ENCODE measurements around the gene SMAD3.
A peak's percentile ranks its signal among the peaks of the same experiment; 100 is the strongest.
"Not testable (repeated sequence)": the region's sequence is repeated elsewhere in the genome, so short reads cannot be mapped to it uniquely, and the experiment has no call there.

The SMAD3 gene

GRCh38 chr15:67065531-67066005 lies at the start of gene SMAD3:
Gene SMAD3 (plus strand): TSS chr15:67065602. CDS start chr15:67066155, 553 bp downstream.
- DNase-seq (ENCODE audit: low read depth in 2 of 3, low spot score in 2 of 3) = peak in 1 of 3 experiments; percentile 55

DNA sequence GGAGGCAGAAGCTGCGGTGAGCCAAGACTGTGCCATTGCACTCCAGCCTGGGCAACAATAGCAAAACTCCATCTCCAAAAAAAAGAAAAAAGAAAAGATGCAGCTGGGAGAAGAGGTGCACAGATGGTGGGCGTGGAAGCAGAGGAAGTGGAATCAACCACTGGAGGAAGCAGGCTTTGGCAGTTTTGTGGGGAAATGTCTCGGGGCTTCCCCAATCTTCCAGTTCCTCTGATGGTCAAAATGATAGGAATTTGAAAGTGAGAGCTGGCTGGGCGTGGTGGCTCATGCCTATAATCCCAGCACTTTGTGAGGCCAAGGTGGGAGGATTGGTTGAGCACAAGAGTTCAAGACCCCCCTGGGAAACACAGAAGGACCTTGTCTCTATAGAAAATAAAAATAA lies 48.1 kb upstream of the SMAD3 start:
- no peak for DNase-seq (ENCODE audit: low read depth in 2 of 3, low spot score in 2 of 3)

GRCh38 chr15:67018026-67018425 lies 47.4 kb upstream of the SMAD3 start:
- DNase-seq (ENCODE audit: low read depth in 2 of 3, low spot score in 2 of 3) = no peak

GRCh38 chr15:67018441-67018840 lies 47.0 kb upstream of the SMAD3 start:
- DNase-seq (ENCODE audit: low read depth in 2 of 3, low spot score in 2 of 3) = no peak

GRCh38 chr15:67019069-67019468 lies 46.3 kb upstream of the SMAD3 start:
- no peak for DNase-seq (ENCODE audit: low read depth in 2 of 3, low spot score in 2 of 3)

DNA sequence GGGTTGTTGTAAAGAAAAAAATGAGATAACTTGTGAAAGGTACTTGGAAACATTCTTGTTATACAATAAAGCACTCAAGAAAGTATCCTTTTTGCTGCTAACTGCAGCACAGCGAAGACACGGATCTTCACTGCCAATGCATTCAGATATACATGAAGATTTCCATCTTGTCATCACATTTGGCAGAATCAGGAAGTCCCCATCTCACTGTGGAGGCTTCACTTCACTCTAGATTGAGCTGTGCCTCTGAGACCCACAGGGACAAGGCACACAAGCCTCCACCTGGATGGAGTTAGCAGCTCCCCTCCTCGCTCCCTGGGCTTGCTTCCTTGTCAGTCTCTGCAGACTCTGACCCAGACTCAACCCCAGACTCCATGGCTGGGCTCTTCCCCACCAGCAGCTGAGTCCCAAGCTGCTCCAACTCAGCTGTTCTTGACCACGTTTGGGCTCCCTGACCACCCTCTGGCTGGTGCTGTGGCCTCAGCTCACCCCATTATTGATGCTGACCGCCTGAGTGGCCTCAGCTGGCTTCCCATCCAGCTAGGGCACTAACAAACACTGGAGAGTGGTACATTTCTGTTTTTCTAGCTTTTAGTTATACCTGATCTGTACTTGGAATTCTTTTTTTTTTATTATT lies 45.4 kb upstream of the SMAD3 start:
- no peak for DNase-seq (ENCODE audit: low read depth in 2 of 3, low spot score in 2 of 3)

DNA sequence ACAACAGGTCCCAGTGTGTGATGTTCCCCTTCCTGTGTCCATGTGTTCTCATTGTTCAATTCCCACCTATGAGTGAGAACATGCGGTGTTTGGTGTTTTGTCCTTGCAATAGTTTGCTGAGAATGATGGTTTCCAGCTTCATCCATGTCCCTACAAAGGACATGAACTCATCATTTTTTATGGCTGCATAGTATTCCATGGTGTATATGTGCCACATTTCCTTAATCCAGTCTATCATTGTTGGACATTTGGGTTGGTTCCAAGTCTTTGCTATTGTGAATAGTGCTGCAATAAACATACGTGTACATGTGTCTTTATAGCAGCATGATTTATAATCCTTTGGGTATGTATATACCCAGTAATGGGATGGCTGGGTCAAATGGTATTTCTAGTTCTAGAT lies 44.7 kb upstream of the SMAD3 start:
- not testable (repeated sequence) for DNase-seq (ENCODE audit: low read depth in 2 of 3, low spot score in 2 of 3)

- no peak for DNase-seq (ENCODE audit: low read depth in 2 of 3, low spot score in 2 of 3)
Measured at GRCh38 chr15:67021455-67021854, 43.9 kb upstream of the SMAD3 start.

DNA sequence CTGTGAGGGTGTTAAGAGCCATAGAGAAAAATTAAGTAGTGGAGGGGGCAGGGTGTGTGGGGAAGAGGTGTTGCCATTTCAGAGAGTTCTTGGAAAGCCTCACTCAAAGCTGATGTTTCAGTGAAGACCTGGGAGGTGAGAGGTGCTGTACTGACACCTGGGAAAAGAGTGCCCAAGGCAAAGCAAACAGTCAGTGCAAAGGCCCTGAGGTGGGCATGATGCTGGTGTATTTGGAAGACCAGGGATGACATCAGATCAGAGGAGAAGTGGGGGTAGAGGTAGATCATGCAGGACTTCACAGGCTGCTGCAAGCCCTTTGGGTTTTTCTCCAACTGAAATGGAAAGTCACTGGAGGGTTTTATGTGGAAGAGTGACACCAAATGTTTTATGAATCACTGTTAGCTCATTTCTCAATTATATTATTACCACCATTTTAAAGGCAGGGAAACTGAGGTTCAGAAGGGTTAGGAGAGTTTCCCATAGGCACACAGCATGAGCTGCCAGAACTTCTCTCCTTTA lies 42.8 kb upstream of the SMAD3 start:
- no peak for DNase-seq (ENCODE audit: low read depth in 2 of 3, low spot score in 2 of 3)

DNA sequence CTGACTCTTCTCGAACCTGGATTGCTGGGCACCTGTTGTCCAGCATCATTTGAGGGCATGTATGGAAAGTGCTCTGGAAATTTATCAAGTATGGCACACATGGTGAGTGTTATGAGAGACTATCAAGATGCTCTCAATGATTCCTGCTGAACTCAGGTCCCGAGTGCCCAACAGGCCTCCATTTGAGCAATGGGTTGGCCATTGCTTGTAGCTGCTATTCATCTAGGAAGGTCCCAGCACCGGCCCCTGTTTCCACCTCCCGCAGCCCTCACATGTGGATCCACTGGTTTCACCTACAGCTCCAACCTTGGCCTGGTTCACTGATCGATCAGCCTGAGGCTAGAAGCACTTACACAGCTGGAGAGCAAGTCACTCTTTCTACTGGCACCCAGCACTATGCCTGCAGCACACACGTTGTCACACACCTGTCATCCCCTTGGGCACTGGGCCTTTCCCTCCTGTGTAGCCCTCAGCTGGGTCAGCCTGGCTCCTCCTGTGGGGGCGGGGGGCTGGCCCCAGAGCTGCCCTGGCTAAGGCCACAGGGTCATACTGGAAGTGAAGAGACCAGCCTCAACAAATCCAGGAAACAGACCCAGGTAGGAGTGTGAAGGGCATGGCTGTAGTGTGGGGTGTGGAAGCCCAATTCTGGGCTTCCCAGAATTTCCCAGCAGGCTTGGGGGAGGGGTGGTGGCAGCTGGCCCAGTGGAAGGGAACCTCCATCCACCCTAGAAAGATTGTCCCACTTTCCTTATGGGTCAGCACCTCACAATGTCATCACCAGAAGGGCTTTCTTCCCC lies 41.7 kb upstream of the SMAD3 start:
- no peak for DNase-seq (ENCODE audit: low read depth in 2 of 3, low spot score in 2 of 3)

DNA sequence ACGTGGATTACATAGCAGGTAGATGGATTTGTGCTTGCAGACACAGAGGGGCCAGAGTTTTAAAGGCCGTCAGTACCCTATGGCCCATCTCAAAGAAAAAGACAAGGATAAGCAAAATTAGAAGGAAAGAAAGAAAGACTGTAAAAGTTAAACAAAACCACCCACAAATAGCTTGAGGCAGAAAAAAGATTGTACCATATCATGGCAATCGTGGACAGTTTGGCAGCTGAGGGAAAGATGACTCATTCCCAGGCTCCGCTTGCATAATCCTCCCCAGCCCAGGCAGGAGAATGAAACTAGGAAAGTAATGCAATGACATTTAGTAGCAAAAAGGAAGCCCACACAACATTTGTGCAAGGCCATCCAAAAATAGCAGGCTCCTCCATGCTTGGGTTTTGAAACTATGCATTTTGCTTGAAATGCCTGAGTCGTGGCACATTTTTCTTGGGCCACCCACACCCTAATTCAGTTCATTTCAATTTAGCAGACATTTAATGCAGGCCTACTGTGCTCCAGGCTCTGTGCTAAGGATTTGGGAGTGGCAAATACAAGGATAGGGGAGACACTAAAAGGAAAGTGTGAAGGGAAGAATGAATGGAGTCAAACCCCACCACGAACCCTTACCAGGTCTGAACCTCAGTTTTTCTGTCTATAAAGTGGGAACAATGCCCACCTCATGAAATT lies 40.9 kb upstream of the SMAD3 start:
- peak in 2 of 3 experiments; percentile 19 to 33 for DNase-seq (ENCODE audit: low read depth in 2 of 3, low spot score in 2 of 3)

DNA sequence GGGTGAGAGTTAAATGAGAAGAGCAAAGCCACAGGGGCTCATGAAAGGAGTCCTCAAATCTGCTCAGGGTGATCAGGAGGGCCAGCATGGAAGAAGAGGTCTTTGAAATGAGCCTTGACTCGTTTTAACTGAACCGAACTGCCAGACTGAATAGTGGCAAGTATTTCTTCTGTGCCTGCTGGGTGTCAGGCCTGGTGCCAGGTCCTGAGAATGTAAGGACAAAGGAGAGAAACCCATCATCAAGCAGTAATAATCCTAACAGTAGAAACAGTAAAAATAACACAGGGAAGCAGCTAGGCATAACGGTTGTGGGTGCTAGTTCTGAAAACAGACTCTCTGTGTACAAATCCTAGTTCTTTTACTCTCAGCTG lies 40.4 kb upstream of the SMAD3 start:
- DNase-seq (ENCODE audit: low read depth in 2 of 3, low spot score in 2 of 3) = no peak

GRCh38 chr15:67025719-67026609 lies 39.4 kb upstream of the SMAD3 start:
- no peak for DNase-seq (ENCODE audit: low read depth in 2 of 3, low spot score in 2 of 3)

DNA sequence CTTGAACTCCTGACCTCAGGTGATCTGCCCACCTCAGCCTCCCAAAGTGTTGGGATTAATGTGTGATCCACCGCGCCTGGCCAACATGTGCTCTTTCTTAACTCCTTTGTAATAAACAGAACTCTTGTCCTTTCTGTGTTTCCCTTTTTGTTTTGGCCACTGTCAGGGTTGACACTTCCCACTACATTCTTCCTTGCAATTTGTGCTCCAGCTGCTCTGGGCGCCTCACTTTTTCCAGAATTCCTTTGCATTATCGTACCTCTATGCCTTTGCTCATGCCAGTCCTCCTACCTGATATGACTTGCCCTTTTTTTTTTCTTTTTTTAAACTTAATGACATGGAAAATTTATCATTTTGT lies 38.8 kb upstream of the SMAD3 start:
- DNase-seq (ENCODE audit: low read depth in 2 of 3, low spot score in 2 of 3) = no peak

- not testable (repeated sequence) for DNase-seq (ENCODE audit: low read depth in 2 of 3, low spot score in 2 of 3)
Measured at GRCh38 chr15:67028440-67028839, 37.0 kb upstream of the SMAD3 start.

GRCh38 chr15:67030036-67030762 lies 35.2 kb upstream of the SMAD3 start:
- no peak for DNase-seq (ENCODE audit: low read depth in 2 of 3, low spot score in 2 of 3)

DNA sequence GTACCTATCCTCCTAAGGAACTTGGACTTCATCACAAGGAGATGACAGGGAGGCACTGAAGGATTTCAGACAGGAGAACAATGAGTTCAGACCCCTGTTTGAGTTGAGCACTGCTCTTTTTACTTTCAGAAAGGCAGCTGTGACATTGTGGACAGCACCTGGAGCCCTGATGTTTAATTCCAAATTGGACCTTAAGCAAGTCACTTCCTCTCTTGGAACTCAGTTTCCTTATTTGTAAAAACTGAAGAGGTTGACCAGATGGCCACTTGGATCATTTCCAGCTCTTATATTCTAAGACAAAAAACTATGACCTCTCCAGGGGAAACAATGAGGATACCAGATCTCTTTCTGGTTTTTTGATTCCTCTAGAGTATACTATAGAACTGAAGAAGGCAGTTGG lies 34.1 kb upstream of the SMAD3 start:
- no peak for DNase-seq (ENCODE audit: low read depth in 2 of 3, low spot score in 2 of 3)

- no peak for DNase-seq (ENCODE audit: low read depth in 2 of 3, low spot score in 2 of 3)
Measured at GRCh38 chr15:67032608-67033007, 32.8 kb upstream of the SMAD3 start.

DNA sequence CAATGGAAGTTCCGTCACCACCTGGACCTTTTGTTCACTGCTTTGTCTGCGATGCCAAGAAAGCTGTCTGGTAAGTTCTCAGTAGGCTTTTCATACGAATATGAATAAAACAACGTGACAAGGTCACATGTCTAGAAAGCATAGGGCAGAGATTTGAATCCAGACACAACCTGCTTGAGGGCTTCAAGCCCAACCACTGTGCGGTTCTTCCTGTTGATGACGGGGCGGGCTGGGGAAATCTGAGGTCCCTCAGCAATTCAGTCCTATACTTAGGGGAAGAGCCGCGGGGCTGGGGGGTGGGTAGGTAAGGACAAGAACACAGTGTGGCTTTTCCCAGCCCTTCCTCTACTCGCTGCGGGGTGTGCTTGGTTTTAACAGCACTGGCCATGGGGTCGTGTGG lies 32.4 kb upstream of the SMAD3 start:
- DNase-seq (ENCODE audit: low read depth in 2 of 3, low spot score in 2 of 3) = no peak

GRCh38 chr15:67033571-67034044 lies 31.8 kb upstream of the SMAD3 start:
- DNase-seq (ENCODE audit: low read depth in 2 of 3, low spot score in 2 of 3) = no peak

All from activated CD8-positive, alpha-beta memory T cell treated with anti-CD3 and anti-CD28 coated beads for 48 hours (primary cell).